BJ (cell line): ENCODE data around the gene STARD10. TPM values are rescaled to one million over a fixed set of nuclear protein-coding genes. Genes with fewer than 3 reads are reported as not detected.
"Not testable (repeated sequence)": the region's sequence is repeated elsewhere in the genome, so short reads cannot be mapped to it uniquely, and the experiment has no call there.

Experiments
- CTCF ChIA-PET: fragments of 350-600 bp; formaldehyde crosslinking; extraction: SDS; loops from one replicate; lab custom pipeline; 2021; ENCODE audit warnings: antibody characterized with exemption, inconsistent platforms; lab: Yijun Ruan, JAX
- POLR2A ChIA-PET: fragments of 300-600 bp; sonication (Branson Sonifier 250); formaldehyde crosslinking; extraction: SDS; loops from one replicate; lab custom pipeline; 2021; ENCODE audit warnings: antibody characterized with exemption; lab: Charles Lee
- DNase-seq: peaks from one replicate; pipeline ENCODE4 v3.0.0-alpha.2; 2011; ENCODE audit warnings: low read depth
- H3K27me3 ChIP-seq: 2 replicates; pipeline ENCODE4 v1.6.0; 2011; ENCODE audit warnings: low read length; ENCODE audit not compliant: control insufficient read depth, insufficient read depth
- H3K36me3 ChIP-seq: 2 replicates; pipeline ENCODE4 v1.5.1; 2011; ENCODE audit warnings: low read length; ENCODE audit not compliant: control insufficient read depth, insufficient read depth
- H3K4me3 ChIP-seq: 2 replicates; pipeline ENCODE4 v1.5.1; 2011; ENCODE audit warnings: low read depth, mild to moderate bottlenecking, control low read depth, low read length
- polyA plus RNA-seq: library from polyadenylated mRNA; depleted of rRNA; stranded (reverse); fragments of >200 nt; gene quantifications from 2 replicates; pipeline ENCODE4 v1.2.3, GENCODE V29; 2011
- TF ChIP-seq, protein P1 (sequence below): IDR thresholded peaks from 2 replicates; pipeline ENCODE4 v1.5.1; 2011; ENCODE audit warnings: low read depth, mild to moderate bottlenecking, control low read depth, inconsistent platforms, low read length, moderate library complexity; ENCODE audit not compliant: insufficient read depth

Gene STARD10
- polyA plus RNA-seq, 1 experiment = 37.1 TPM

DNA sequence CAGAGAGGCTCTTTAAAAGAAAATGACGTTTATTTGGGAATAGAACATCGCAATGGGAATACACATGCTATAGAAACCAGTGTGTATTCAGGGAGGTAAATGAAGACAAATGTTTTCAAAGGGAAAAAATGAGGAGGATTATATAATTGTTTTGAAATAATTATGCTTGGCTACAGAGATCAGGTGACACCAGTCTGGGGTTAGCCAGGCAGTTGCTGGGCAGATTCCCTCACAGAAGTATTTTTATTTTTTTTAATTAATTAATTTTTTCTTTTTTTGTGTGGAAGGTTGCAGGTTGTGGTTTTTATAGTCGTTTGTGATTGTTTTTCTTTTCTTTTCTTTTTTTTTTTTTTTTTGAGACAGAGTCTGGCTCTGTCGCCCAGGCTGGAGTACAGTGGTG lies 5.6 kb upstream of the STARD10 start:
- no peaks in the 10 kb centered on the region for H3K36me3 ChIP-seq
- POLR2A ChIA-PET = no interaction called here
- CTCF ChIA-PET = interaction anchor here (1.7 kb wide), 1 partner anchor 12 kb away, joined by 4 read pairs; no protein-coding TSS in a partner anchor
- no peaks in the 10 kb centered on the region for H3K27me3 ChIP-seq
- no peak overlapping the region for H3K4me3 ChIP-seq
- TF ChIP-seq, protein P1, sequence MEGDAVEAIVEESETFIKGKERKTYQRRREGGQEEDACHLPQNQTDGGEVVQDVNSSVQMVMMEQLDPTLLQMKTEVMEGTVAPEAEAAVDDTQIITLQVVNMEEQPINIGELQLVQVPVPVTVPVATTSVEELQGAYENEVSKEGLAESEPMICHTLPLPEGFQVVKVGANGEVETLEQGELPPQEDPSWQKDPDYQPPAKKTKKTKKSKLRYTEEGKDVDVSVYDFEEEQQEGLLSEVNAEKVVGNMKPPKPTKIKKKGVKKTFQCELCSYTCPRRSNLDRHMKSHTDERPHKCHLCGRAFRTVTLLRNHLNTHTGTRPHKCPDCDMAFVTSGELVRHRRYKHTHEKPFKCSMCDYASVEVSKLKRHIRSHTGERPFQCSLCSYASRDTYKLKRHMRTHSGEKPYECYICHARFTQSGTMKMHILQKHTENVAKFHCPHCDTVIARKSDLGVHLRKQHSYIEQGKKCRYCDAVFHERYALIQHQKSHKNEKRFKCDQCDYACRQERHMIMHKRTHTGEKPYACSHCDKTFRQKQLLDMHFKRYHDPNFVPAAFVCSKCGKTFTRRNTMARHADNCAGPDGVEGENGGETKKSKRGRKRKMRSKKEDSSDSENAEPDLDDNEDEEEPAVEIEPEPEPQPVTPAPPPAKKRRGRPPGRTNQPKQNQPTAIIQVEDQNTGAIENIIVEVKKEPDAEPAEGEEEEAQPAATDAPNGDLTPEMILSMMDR = no peak
- DNase-seq = no peak

DNA sequence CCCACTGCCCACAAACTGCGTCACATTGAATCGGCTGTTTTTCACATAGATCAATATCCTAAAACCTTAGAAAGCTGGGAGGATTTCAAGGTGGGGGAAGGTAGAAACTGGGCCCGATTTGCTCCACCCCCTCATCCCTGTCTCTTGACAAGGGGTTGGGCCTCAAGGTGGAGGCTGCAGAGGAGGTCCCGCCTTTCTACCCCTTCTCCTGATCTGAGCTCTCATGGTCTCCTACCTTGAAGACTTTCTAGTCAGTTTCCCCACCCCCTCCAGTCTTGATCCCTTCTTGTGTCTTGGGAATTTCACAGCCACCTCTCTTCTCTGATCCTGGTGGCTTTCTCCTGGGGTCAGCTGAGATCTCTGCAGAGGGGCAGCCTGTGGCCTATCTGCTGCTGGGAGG lies 4.5 kb upstream of the STARD10 start:
- no peaks in the 10 kb centered on the region for H3K27me3 ChIP-seq
- TF ChIP-seq, protein P1 = no peak
- no peak for DNase-seq
- no peak overlapping the region for H3K4me3 ChIP-seq
- POLR2A ChIA-PET = no interaction called here
- H3K36me3 ChIP-seq = no peaks in the 10 kb centered on the region
- CTCF ChIA-PET = interaction anchor here (0.8 to 1.7 kb wide), 3 partner anchors 13 to 873 kb away, joined by 3 to 5 read pairs (median 4); no protein-coding TSS in a partner anchor

DNA sequence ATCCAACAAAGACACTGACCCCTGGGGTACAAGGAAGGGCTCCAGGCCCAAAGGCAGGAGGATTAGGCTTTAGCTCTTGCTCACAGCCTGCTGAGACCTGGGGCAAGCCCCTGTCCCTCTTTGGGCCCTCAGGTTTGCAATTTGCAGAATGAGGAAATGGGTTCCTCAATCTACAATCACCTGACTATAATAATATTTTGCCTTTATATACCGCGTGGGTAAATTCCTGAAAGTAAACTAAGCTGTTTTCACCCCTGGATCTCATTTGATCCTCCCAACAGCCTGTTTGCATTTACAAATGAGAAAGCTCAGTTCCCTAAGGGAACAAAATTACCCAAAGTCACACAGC lies 797 bp downstream of the STARD10 start:
- Histone ChIP-seq H3K4me3 (no peak overlapping the region), H3K36me3 (no peaks in the 10 kb centered on the region), H3K27me3 (no peaks in the 10 kb centered on the region)
- no peak for DNase-seq
- CTCF ChIA-PET = interaction anchor here (0.7 to 3.8 kb wide), 18 partner anchors 10 to 385 kb away, joined by 3 to 139 read pairs (median 4); partner anchors contain the start of gene ATG16L2
- TF ChIP-seq, protein P1 = no peak
- POLR2A ChIA-PET = no interaction called here

DNA sequence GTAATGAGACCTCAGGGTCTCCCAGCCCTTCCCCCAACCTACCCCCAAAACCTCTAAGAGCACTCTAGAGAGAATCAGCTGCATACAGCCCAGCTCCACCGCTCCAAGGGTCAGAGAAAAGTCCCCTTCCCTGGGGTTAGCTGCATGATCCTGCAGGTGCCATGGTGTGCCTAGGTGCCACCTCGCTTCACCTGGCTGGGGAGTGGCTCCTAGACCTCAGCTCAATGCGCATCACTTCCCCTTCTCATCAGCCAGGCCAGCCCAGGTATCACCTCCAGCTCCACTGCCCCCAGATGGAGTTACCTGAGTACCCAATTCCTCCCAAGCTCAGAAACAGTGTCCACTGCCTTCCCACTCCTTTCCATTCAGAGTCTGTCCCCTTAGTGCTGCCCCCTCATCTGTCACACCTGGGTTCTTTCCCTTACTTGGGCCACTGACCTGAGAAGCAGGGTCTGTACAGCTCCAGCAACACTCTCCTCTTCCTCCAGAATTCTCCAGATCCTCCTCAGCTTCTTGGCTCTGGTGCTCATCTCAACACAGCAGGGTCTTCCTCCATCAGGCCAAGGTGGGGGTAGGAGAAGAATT lies 1.3 kb downstream of the STARD10 start:
- Histone ChIP-seq H3K36me3 (no peaks in the 10 kb centered on the region), H3K27me3 (no peaks in the 10 kb centered on the region), H3K4me3 (no peak overlapping the region)
- no peak for DNase-seq
- TF ChIP-seq, protein P1 = no peak
- CTCF ChIA-PET = interaction anchor here (0.7 to 3.8 kb wide), 18 partner anchors 10 to 385 kb away, joined by 3 to 139 read pairs (median 4); partner anchors contain the start of gene ATG16L2
- POLR2A ChIA-PET = no interaction called here

DNA sequence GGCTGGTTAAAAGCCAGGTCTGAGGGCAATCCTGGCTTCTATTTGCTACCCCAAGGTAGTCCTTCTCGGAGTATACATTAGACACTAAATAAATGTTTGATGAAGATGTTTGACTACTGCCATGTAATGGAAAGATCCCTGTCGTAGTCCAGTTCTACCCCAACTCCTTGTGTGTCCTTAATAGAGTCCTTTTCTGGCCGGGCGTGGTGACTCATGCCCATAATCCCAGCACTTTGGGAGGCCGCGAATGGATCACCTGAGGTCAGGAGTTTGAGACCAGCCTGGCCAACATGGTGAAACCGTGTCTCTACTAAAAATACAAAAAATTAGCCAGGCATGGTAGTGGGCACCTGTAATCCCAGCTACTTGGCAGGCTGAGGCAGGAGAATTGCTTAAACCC lies 2.6 kb downstream of the STARD10 start:
- H3K4me3 ChIP-seq, DNase-seq, H3K36me3 ChIP-seq, CTCF ChIA-PET, POLR2A ChIA-PET, H3K27me3 ChIP-seq: not testable (repeated sequence)
